GM19467 (cell line): ENCODE data around the gene CHI3L1.

Source experiments
- ATAC-seq: cut with Tn5 transposase; IDR thresholded peaks from one replicate; pipeline ENCODE4 v1.9.1; 2021; ENCODE audit warnings: mild to moderate bottlenecking, moderate library complexity; ENCODE audit not compliant: unreplicated experiment

Gene CHI3L1

DNA sequence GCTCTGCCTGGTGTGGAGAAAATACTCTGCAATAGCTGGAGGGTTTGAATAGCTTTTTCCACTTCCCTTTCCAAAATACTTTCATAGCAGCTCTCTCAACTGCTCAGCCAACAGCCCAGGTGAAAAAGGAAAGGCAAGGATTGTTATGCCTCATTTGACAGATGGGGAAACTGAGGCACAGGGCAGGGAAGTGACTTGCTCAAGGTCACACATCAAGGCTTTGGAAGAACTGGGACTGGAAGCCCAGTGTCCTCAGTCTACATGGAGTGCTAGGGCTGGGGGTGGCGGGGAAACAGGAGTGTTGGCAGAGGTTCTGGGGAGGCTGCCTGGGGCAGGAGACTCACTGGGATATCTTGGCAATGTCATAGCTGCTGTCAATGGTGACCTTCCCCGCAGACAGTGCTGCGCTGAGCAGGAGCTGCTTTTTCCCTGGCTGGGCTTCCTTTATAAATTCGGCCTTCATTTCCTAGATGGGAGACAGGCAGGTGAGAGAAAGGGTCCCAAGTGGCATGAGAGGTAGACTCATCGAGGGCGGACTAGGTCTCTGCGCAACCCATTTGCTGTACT lies 4.0 kb downstream of the CHI3L1 start:
- ATAC-seq: no peak

GRCh38 chr1:203181586-203182386 lies 4.7 kb downstream of the CHI3L1 start:
- ATAC-seq: no peak

DNA sequence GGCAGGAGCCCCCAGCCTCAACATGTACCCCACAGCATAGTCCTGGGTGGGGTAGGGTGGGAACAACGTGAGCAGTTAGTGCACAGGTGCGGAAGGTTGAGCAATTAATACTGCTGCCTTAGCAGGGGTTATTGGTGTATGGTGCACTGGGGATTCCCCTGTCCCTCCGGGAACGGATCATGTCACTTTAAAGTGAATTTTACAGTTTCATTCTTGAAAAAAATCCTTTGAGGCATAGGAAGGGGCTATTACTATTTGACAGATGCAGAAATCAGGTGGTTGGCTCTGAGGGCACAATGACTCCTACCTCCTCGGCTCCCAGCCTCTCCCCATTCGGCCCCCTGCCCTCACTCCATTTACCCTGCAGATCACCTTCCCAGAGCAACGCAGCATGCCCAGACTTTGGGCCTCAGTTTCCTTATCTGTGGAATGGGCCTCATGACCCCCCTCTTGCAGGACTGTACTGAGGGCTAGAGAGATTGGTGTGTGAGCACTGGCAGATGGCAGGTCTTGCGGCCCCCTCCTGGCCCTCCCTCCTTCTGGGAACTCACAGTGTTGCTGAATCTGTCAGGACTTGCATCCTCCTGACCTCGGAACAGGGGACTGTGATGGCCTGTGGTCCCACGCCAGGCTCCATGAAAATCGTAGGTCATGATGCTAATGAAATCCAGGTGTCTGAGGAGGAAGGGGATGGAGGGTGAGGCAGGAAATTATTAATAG lies 5.7 kb downstream of the CHI3L1 start:
- no peak for ATAC-seq

GRCh38 chr1:203179667-203180005 lies 6.9 kb downstream of the CHI3L1 start:
- no peak for ATAC-seq

GRCh38 chr1:203178821-203179666 lies 7.5 kb downstream of the CHI3L1 start:
- no peak for ATAC-seq

GRCh38 chr1:203178083-203178482 lies 8.4 kb downstream of the CHI3L1 start:
- ATAC-seq: no peak

GRCh38 chr1:203177470-203178039 lies 8.9 kb downstream of the CHI3L1 start:
- no peak for ATAC-seq

- ATAC-seq: no peak
These were observed 9.5 kb downstream of the CHI3L1 start for GRCh38 chr1:203177036-203177405.

- ATAC-seq: no peak
These were observed 10.1 kb downstream of the CHI3L1 start for GRCh38 chr1:203176273-203177035.

DNA sequence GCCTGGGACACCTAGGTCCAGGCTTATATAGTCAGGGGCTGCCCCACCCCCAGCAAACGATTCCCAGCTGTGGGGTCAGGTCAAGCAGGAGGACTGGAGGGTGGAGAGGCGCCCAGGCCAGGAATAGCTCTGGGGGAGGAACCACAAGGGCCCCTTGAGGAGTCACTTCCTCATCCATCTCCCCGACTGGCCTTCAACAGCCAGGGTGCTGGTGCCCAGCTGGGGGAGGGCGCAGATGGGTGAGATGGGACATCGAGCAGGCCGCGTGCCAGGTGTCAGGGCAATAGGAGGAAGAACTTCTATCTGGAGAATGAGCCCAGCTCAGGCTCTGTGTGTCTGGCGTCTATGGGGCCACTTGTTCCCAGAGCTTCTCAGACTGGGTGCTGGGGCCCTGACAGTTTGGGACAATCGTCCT lies 10.7 kb downstream of the CHI3L1 start:
- ATAC-seq: no peak

DNA sequence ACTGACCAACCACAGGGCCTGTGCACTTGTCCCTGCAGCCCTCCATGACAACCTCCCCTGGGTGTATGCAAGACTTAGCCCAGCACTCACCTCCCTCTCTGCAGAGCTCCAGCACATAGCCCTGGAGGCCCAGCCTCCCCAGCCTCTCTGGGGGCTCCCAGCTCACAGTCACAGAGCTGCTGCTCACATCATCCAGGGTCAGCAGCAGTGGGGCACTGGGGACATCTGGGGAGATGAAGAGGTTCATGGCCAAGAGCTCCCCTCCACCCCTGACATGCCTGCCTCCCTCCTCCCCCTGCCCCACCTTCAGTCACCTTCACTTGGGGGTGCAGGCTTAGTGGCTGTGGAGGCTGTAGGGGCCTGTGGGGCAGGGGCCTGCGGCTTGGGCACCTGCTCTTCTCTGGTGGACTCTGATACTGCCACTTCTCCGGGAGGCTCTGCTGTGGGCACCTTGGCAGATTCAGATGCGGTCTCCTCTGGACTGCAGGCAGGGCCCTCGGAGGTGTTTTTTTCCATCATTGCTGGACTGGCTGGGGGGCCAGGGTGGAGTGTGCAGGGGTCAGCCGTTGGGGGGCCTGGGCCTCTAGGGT lies 11.2 kb downstream of the CHI3L1 start, which contains the start of gene MYBPH:
TSS of gene MYBPH (minus strand) at position 590 of the 590 bp plus-strand sequence. CDS start at position 519, 71 bp downstream.
- ATAC-seq: no peak

- no peak for ATAC-seq
These were observed 12.0 kb downstream of the CHI3L1 start for GRCh38 chr1:203174324-203174985.

- ATAC-seq: peak; percentile 78
These were observed 12.9 kb downstream of the CHI3L1 start for GRCh38 chr1:203173566-203173965.

GRCh38 chr1:203173011-203173555 lies 13.4 kb downstream of the CHI3L1 start:
- peak; percentile 7 for ATAC-seq

- no peak for ATAC-seq
These were observed 14.1 kb downstream of the CHI3L1 start for GRCh38 chr1:203172184-203173010.

GRCh38 chr1:203171341-203172183 lies 14.9 kb downstream of the CHI3L1 start:
- no peak for ATAC-seq
